Activated naive CD4-positive, alpha-beta T cell treated with anti-CD3 and anti-CD28 coated beads for 36 hours (primary cell): ENCODE results near the gene CFAP20DC. TPM values are rescaled to one million over a fixed set of nuclear protein-coding genes. Genes with fewer than 3 reads are reported as not detected.

Source experiments
- CTCF ChIA-PET: fragments of 350-600 bp; sonication (Branson Sonifier 250); formaldehyde crosslinking; loops from one replicate; lab custom pipeline; 2021; ENCODE audit warnings: antibody characterized with exemption; lab: Charles Lee
- DNase-seq: peaks from one replicate; pipeline ENCODE4 v3.0.0-alpha.2; 2020
- H3K27ac Mint-ChIP-seq: one replicate; pipeline ENCODE4 v1.8.0; 2021; ENCODE audit warnings: mild to moderate bottlenecking, mixed read lengths
- H3K27me3 Mint-ChIP-seq: one replicate; pipeline ENCODE4 v1.8.0; 2021; ENCODE audit warnings: low read depth, mixed read lengths
- H3K36me3 Mint-ChIP-seq: one replicate; pipeline ENCODE4 v1.8.0; 2021; ENCODE audit warnings: low read depth, mixed read lengths
- H3K4me1 Mint-ChIP-seq: one replicate; pipeline ENCODE4 v1.8.0; 2021; ENCODE audit warnings: low read depth, mixed read lengths
- H3K4me3 Mint-ChIP-seq: one replicate; pipeline ENCODE4 v1.8.0; 2021; ENCODE audit warnings: mild to moderate bottlenecking, moderate library complexity, mixed read lengths
- H3K9me3 Mint-ChIP-seq: one replicate; pipeline ENCODE4 v1.8.0; 2021; ENCODE audit warnings: mixed read lengths
- intact Hi-C: fragments of 100-400 bp; cut with micrococcal nuclease; formaldehyde crosslinking; loops from one replicate; pipeline ENCODE4 v1.15.1; 2023
- total RNA-seq, 2 experiments: library from RNA; stranded (reverse); gene quantifications; one replicate each; pipeline ENCODE4 v1.2.3, GENCODE V29; 2021

The CFAP20DC gene
- total RNA-seq, 2 experiments from 2014 or later, result 2.4 to 2.7 TPM

DNA sequence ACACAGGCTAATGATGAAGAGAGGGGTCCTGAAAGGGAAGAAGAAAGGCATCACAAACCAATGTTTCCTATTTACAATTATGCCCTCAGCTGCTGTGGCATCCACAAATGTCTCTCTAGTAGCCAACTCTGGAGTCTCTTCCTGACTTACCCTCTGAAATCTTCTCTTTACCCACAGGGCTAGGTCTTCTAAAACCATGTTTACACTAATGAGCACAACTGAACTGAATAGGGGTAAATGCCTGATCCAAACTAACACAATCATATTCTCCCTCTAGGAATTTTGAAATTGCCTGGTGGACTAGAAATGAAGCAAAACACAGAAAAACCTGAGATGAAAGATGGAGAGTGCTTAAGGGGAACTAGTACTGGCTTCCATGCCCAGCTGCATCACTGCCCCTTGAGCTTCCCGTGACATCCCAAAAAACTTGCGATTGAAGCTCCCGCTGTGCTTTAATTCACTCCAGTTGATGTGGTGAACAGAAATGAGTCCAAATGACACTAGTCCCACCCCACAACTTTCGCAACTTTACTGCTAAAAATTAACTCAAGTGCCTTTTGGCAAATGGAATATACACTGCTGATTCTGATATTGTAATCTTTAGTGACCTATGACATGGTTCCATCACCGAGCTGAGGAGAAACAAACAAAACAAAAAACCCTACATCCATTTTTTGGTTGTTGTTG, 32.8 kb downstream of the CFAP20DC start:
- no peak overlapping the region for H3K27ac Mint-ChIP-seq
- no peak for DNase-seq
- no peaks in the 10 kb centered on the region for H3K4me1 Mint-ChIP-seq
- H3K9me3 Mint-ChIP-seq, result no peaks in the 10 kb centered on the region
- no peak overlapping the region for H3K4me3 Mint-ChIP-seq
- H3K36me3 Mint-ChIP-seq, result no peaks in the 10 kb centered on the region
- H3K27me3 Mint-ChIP-seq, result peaks cover 3% of the 10 kb centered on the region
- CTCF ChIA-PET, result interaction anchor here (0.8 kb wide), 1 partner anchor 21 kb away, joined by 6 read pairs; no protein-coding TSS in a partner anchor
- intact Hi-C loops, result no loop called here

DNA sequence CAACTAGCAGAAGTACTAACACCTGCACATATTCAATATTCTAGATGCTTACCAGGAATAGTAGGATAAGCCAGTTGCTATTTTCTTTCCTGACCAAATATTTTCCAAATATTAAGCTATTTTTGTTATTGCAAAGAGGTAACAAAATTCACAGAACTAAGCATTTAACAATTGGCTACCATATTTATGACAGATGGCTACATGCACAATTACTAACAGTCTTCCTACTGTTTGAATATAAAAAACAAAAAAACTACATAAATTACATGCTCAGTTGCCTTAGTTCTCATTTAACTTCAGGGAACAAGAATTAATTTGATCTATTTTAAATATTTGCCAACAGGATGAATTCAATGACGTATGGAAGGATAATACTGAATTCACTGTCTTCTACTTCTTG, 36.2 kb downstream of the CFAP20DC start:
- Mint-ChIP-seq H3K4me1 (no peaks in the 10 kb centered on the region), H3K9me3 (no peaks in the 10 kb centered on the region), H3K4me3 (no peak overlapping the region), H3K27ac (no peak overlapping the region), H3K27me3 (peaks cover 12% of the 10 kb centered on the region), H3K36me3 (no peaks in the 10 kb centered on the region)
- no peak for DNase-seq
- intact Hi-C loops, result no loop called here
- CTCF ChIA-PET, result interaction anchor here (0.7 kb wide), 1 partner anchor 1592 kb away, joined by 3 read pairs; no protein-coding TSS in a partner anchor

DNA sequence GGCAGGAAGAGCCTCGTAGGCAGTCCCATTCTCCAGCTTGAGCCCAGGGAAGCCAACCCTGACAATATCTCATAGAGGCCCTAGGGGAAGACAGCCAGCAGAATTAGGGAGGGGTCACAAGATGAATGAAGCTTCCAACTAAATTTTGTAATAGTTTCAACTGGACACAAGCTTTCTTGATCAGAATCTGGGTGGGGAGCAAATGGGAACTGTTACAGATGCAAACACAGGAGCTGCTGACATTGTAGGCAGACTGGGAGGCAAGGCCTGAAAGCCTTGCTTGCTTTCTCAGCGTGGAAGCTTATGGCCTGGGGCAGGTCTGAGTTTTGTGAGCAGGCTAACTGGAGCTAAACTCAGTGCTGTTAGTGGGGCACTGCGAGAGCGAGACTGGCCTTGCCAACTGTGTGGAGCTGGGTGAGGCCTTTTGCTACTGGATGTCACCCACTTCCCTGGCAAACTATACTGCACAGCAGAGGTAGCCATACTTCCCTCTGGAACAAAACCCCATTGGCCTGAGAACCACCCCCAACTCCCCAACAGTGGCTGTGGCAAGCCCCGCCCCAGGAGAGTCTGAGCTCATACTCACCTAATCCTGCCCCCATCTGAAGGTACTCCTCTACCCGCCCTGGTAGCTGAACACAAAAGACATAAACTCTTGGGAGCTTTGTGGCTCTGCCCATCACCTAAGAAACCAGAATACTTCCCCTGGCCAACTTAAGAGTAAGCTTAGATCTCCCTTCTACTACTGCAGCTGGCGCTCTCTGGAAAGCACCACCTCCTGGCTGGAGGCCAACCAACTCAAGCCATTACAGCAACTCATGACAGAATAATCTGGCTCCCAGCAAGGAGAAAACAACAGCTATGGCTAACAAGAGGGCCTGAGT, 42.9 kb downstream of the CFAP20DC start:
- CTCF ChIA-PET, result interaction anchor here (1.1 kb wide), 1 partner anchor 9 kb away, joined by 3 read pairs; no protein-coding TSS in a partner anchor

DNA sequence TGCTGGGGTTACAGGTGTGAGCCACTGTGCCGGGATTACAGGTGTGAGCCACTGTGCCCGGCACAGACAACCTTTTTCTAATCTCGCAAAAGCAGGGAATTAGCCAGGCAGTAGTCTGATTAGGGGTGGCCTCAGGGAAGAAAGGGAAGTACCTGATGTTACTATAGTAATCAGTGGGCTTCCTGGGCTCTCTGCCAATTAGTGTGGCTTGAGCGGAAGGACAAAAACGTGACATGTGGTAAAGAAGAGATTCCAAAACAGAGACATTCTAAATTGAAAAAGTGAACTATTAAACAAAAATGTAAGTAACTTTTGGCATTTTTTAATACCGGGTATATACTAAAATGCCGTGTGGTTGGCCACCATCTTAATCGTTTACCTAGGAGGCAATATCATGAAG, 48.1 kb downstream of the CFAP20DC start:
- peaks cover 5% of the 10 kb centered on the region for H3K4me1 Mint-ChIP-seq
- H3K9me3 Mint-ChIP-seq, result no peaks in the 10 kb centered on the region
- intact Hi-C loops, result no loop called here
- H3K27me3 Mint-ChIP-seq, result peaks cover 13% of the 10 kb centered on the region
- H3K4me3 Mint-ChIP-seq, result no peak overlapping the region
- H3K27ac Mint-ChIP-seq, result no peak overlapping the region
- CTCF ChIA-PET, result no interaction called here
- no peaks in the 10 kb centered on the region for H3K36me3 Mint-ChIP-seq
- DNase-seq, result peak; percentile 8

More for the DNA sequence above, 42.9 kb downstream of the CFAP20DC start:
- no peaks in the 10 kb centered on the region for H3K9me3 Mint-ChIP-seq
- no peaks in the 10 kb centered on the region for H3K36me3 Mint-ChIP-seq
- no peak overlapping the region for H3K4me3 Mint-ChIP-seq
- no peak for DNase-seq
- H3K27me3 Mint-ChIP-seq, result peaks cover 19% of the 10 kb centered on the region
- no peak overlapping the region for H3K27ac Mint-ChIP-seq
- no peaks in the 10 kb centered on the region for H3K4me1 Mint-ChIP-seq
- intact Hi-C loops, result no loop called here

DNA sequence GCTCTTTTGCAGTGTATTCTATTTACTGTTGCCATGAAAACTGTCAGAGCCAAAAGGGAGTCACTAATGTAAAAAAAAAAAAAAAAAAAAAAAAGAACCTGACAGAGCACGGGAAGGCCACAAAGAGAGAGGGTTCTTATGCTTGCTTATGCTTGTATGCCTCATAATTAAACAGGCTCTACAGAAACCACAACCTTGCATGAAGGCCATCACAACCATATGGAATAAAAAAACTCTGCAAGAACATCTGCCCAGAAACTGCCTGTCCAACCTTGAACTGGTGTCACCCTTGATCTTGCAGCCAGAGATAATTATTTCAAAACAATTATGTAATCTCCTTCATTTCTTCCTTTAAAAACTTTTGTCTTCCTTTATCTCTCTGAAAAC, 50.1 kb downstream of the CFAP20DC start:
- H3K4me1 Mint-ChIP-seq, result peaks cover 7% of the 10 kb centered on the region
- no peak overlapping the region for H3K4me3 Mint-ChIP-seq
- no peak for DNase-seq
- CTCF ChIA-PET, result interaction anchor here (1.1 kb wide), 1 partner anchor 175 kb away, joined by 5 read pairs; no protein-coding TSS in a partner anchor
- no peak overlapping the region for H3K27ac Mint-ChIP-seq
- no peaks in the 10 kb centered on the region for H3K36me3 Mint-ChIP-seq
- H3K27me3 Mint-ChIP-seq, result peaks cover 13% of the 10 kb centered on the region
- intact Hi-C loops, result loop anchor here (5.0 to 10.0 kb wide), 3 partner anchors 213 to 855 kb away; no protein-coding TSS in a partner anchor
- no peaks in the 10 kb centered on the region for H3K9me3 Mint-ChIP-seq

DNA sequence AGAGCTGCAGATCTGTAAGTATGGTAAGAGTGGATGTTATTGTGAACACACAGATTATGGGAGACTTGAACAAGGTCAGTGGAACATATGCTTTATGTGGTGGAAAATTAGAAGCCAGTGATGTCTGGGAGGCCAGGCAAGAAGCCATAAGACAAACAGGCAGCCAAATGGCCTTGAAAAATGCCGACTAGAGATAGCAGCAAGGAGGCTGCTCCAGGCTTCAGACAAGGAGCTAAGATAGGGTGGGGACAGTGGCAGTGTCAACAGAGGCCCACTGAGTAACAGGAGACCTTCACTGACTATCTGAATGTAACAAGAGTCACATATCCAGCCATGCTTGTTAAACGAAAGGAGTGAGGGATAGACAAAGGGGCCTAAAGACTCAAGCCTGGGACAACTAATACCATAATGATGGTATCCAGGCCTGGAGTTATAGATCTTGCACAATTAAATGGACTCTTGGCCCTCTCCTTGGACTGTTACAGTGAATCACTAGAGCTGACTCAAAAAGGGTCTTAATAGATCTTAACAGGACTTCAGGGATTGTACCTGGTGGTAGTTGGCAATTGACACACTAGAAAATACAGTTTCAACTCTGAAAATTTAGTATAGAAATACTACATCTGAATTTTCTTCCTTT, 50.6 kb downstream of the CFAP20DC start:
- H3K9me3 Mint-ChIP-seq, result no peaks in the 10 kb centered on the region

DNA sequence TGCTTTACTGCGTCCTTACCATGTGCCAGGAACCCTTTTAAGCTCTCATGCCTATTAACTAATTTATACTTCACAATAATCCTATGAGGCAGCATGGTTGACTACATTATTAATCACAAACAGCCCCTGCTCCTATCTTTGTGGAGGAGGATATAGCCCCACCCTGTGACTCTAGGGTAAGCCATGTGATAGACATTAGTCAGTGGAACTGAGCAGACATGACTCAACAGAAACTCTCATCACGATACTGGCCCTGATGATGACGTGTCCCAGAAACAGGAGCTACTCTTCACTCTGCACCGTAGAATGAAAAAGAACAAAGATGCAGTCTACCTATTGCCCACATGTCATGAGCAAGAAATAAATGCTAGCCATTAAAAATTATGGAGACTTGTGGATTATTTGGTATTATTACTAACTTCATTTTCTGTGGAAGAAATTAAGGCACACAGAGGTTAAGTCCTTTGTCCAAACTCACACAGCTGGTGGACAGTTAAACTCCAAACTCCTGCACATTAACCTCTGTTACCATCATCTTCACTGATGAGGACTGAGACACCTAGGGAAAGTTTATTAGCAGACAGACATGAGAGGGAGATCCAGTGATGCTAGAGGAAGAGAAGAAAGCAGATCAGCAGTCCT, 51.2 kb downstream of the CFAP20DC start:
- peaks cover 9% of the 10 kb centered on the region for H3K4me1 Mint-ChIP-seq
- no peaks in the 10 kb centered on the region for H3K36me3 Mint-ChIP-seq
- intact Hi-C loops, result loop anchor here (1.0 to 10.0 kb wide), 4 partner anchors 52 to 856 kb away; partner anchors contain the start of gene CFAP20DC
- H3K9me3 Mint-ChIP-seq, result no peaks in the 10 kb centered on the region
- H3K27me3 Mint-ChIP-seq, result peaks cover 13% of the 10 kb centered on the region
- CTCF ChIA-PET, result interaction anchor here (0.7 to 1.1 kb wide), 3 partner anchors 54 to 281 kb away, joined by 3 to 6 read pairs (median 5); no protein-coding TSS in a partner anchor
- peak; percentile 47 for DNase-seq
- no peak overlapping the region for H3K27ac Mint-ChIP-seq
- no peak overlapping the region for H3K4me3 Mint-ChIP-seq

More for the DNA sequence above, 50.6 kb downstream of the CFAP20DC start:
- H3K4me1 Mint-ChIP-seq, result peaks cover 9% of the 10 kb centered on the region
- no peak for DNase-seq
- no peaks in the 10 kb centered on the region for H3K36me3 Mint-ChIP-seq
- H3K4me3 Mint-ChIP-seq, result no peak overlapping the region
- intact Hi-C loops, result loop anchor here (5.0 to 10.0 kb wide), 3 partner anchors 213 to 856 kb away; no protein-coding TSS in a partner anchor
- CTCF ChIA-PET, result interaction anchor here (1.1 kb wide), 1 partner anchor 175 kb away, joined by 5 read pairs; no protein-coding TSS in a partner anchor
- peaks cover 13% of the 10 kb centered on the region for H3K27me3 Mint-ChIP-seq
- no peak overlapping the region for H3K27ac Mint-ChIP-seq

DNA sequence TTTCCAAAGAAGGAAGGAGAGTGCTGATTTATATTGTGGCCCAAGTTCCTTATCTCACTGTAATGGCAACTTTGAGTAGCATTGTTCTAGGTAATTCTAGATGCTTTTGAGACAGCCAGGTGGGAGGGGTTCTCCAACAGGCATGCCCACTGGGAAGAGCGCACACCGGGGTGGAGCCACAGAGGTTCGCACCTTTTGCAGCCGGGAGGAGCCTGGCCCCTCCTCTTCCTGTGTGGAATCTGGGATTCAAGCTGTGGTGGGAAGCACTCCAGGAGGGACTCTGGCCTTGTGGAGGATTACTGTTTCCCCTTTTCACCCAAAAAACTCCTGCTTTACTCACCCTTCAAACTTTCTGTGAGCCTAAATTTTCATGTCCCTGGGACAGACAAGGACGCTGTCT, 53.1 kb downstream of the CFAP20DC start:
- DNase-seq, result no peak
- CTCF ChIA-PET, result interaction anchor here (0.5 kb wide), 1 partner anchor 16 kb away, joined by 3 read pairs; no protein-coding TSS in a partner anchor
- H3K9me3 Mint-ChIP-seq, result no peaks in the 10 kb centered on the region
- H3K36me3 Mint-ChIP-seq, result no peaks in the 10 kb centered on the region
- H3K27me3 Mint-ChIP-seq, result peaks cover 11% of the 10 kb centered on the region
- H3K4me1 Mint-ChIP-seq, result peaks cover 9% of the 10 kb centered on the region
- no peak overlapping the region for H3K4me3 Mint-ChIP-seq
- no peak overlapping the region for H3K27ac Mint-ChIP-seq
- intact Hi-C loops, result loop anchor here (5.0 to 10.0 kb wide), 3 partner anchors 216 to 858 kb away; no protein-coding TSS in a partner anchor

DNA sequence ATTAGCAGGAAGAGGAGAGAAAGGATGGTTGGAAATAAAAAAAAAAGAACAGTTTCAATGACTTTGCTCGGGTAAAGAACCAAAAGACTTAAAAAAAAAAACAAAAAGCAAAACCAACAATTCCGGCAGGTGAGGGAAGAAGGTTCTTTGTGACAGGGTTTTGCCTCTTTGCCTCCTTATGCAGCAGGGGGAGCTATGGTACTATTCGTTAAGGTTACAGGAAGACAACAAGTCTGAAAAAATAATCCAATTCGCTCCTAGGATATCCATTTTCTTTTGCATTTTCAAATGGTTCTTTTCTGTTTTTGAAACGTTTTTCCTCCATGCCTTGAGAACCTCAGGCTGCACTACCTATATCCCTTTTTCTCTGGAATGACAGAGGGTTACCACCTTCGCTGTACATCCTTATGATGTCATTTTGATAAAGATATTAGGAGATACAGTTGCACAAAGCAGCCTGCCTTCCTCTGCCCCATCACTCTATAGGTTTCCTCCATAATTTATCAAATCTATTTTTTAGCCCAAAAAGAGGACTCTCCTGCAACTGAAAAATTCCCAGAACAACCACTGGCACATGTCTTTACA, 55.0 kb downstream of the CFAP20DC start:
- peaks cover 9% of the 10 kb centered on the region for H3K4me1 Mint-ChIP-seq
- no peak overlapping the region for H3K27ac Mint-ChIP-seq
- CTCF ChIA-PET, result interaction anchor here (0.6 to 2.8 kb wide), 4 partner anchors 58 to 929 kb away, joined by 3 to 12 read pairs (median 3); no protein-coding TSS in a partner anchor
- no peaks in the 10 kb centered on the region for H3K27me3 Mint-ChIP-seq
- no peaks in the 10 kb centered on the region for H3K36me3 Mint-ChIP-seq
- DNase-seq, result peak; percentile 57
- intact Hi-C loops, result loop anchor here (1.0 to 10.0 kb wide), 7 partner anchors 57 to 860 kb away; no protein-coding TSS in a partner anchor
- H3K9me3 Mint-ChIP-seq, result no peaks in the 10 kb centered on the region
- H3K4me3 Mint-ChIP-seq, result no peak overlapping the region

DNA sequence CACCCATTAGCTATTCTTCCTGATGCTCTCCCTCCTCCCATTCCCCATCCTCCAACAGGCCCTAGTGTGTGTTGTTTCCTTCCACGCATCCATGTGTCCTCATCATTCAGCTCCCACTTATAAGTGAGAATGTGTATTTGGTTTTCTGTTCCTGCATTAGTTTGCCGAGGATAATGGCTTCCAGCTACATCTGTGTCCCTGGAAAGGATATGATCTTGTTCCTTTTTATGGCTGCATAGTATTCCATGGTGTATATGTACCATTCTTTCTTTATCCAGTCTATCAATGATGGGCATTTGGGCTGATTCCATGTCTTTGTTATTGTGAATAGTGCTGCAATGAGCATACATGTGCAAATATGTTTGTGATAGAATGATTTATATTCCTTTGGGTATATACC, 56.3 kb downstream of the CFAP20DC start:
- no peak overlapping the region for H3K27ac Mint-ChIP-seq
- intact Hi-C loops, result loop anchor here (5.0 to 10.0 kb wide), 4 partner anchors 171 to 861 kb away; no protein-coding TSS in a partner anchor
- CTCF ChIA-PET, result interaction anchor here (2.8 kb wide), 1 partner anchor 59 kb away, joined by 12 read pairs; no protein-coding TSS in a partner anchor
- no peaks in the 10 kb centered on the region for H3K27me3 Mint-ChIP-seq
- H3K9me3 Mint-ChIP-seq, result no peaks in the 10 kb centered on the region
- H3K4me3 Mint-ChIP-seq, result no peak overlapping the region
- peaks cover 7% of the 10 kb centered on the region for H3K4me1 Mint-ChIP-seq
- H3K36me3 Mint-ChIP-seq, result no peaks in the 10 kb centered on the region
- no peak for DNase-seq

DNA sequence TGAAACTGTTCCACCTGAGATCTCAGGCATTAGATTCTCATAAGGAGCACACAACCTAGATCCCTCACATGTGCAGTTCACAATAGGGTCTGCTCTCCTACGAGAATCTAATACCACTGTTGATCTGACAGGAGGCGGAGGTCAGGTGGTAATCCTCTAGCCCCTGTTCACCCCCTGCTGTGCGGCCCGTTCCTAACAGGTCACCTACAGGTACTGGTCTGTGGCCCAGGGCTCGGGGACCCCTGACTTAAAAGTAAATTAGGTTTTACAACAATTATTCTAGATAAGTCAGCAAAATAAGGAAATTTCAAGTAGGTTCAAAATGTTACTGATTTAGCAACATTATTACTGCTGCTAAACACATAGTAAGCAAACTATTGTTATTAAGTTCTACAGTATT, 58.2 kb downstream of the CFAP20DC start:
- Mint-ChIP-seq H3K27ac (no peak overlapping the region), H3K4me3 (no peak overlapping the region), H3K36me3 (no peaks in the 10 kb centered on the region), H3K27me3 (peaks cover 3% of the 10 kb centered on the region), H3K4me1 (peaks cover 4% of the 10 kb centered on the region), H3K9me3 (no peaks in the 10 kb centered on the region)
- intact Hi-C loops, result loop anchor here (5.0 to 10.0 kb wide), 4 partner anchors 169 to 863 kb away; no protein-coding TSS in a partner anchor
- DNase-seq, result no peak
- CTCF ChIA-PET, result no interaction called here
